Measurements from ENCODE around the gene GDF15. TPM values are rescaled to one million over a fixed set of nuclear protein-coding genes. Genes with fewer than 3 reads are reported as not detected.
"Not testable (repeated sequence)": the region's sequence is repeated elsewhere in the genome, so short reads cannot be mapped to it uniquely, and the experiment has no call there.

GDF15 gene
- total and polyA plus RNA-seq, 2 donors (not counting 3 experiments of a cell fraction or from before 2014, with no cell fraction given) = 165 to 206 TPM

DNA sequence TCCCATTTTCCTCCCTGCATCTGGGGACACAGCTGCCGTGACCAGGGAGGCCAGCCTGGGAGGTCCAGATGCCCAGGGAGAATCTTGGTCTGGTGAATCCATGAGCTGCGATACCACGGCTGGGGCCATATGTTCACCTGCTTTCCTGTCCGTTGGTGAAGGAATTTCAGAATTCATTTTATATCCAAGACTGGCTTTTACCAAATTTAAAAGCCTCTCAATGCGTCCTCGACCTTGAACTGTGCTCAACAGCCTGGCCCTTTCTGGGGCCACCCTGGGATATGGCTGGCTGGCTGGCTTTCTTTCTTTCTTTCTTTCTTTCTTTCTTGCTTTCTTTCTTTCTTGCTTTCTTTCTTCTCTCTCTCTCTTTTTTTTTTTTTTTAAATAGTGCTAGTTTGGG, 22.2 kb upstream of the GDF15 start:
- ChIA-PET CTCF (interaction anchor here (1.1 to 3.6 kb wide), 7 partner anchors 9 to 84 kb away, joined by 3 to 52 read pairs (median 8); partner anchors contain the start of gene GDF15), POLR2A (interaction anchor here (2.8 to 6.5 kb wide), 3 partner anchors 11 to 83 kb away, joined by 13 to 87 read pairs (median 15); partner anchors contain the start of genes GDF15 and JUND)
- TF ChIP-seq EZH2 (IDR thresholded peaks at IDR 0.05; ENCODE audit: borderline replicate concordance, low read depth, low read length, severe bottlenecking) = no peak
- TF ChIP-seq POLR2AphosphoS5 (IDR thresholded peaks at IDR 0.05; ENCODE audit: insufficient read depth, low read depth, low read length) = no peak
- dilution Hi-C loops (cut with MboI; ENCODE audit: extremely low pct_ligation_motif_present, low sequenced_read_pairs) = no loop called here
- no peaks in the 10 kb centered on the region for H3K36me3 ChIP-seq (ENCODE audit: control insufficient read depth in 2 of 2, extremely low read depth in 1 of 2, insufficient read depth in 2 of 2, low read length in 2 of 2)
- BruUV-seq (replicated peaks) = no TSS peak
- H3K9me3 ChIP-seq (replicated peaks; ENCODE audit: control insufficient read depth, insufficient read depth, low read length) = no peaks in the 10 kb centered on the region
- H3K9me1 ChIP-seq (replicated peaks; ENCODE audit: control insufficient read depth, extremely low read depth, insufficient read depth, low read length) = no peaks in the 10 kb centered on the region
- H3K4me2 ChIP-seq (ENCODE audit: insufficient read depth, low read length) = no peak overlapping the region
- H3K4me3 ChIP-seq (replicated peaks in 1 of 3; ENCODE audit: insufficient read depth in 1 of 3, low read depth in 1 of 3, low read length in 3 of 3) = no peak overlapping the region
- peaks cover 28% of the 10 kb centered on the region for H3K4me1 ChIP-seq (ENCODE audit: control insufficient read depth, extremely low read depth, insufficient read depth, low read length)
- no peaks in the 10 kb centered on the region for H3K79me2 ChIP-seq (ENCODE audit: control insufficient read depth, insufficient read depth, low read length)
- H3K27ac ChIP-seq (ENCODE audit: insufficient read depth, low read depth, low read length) = peak overlapping the region; percentile 91
- FAIRE-seq (no peak), DNase-seq (ENCODE audit: low read depth, low spot score) (no peak)
- H3K27me3 ChIP-seq (ENCODE audit: control insufficient read depth in 2 of 2, insufficient read depth in 2 of 2, low read length in 2 of 2) = no peaks in the 10 kb centered on the region
- H4K20me1 ChIP-seq (replicated peaks; ENCODE audit: control insufficient read depth, extremely low read depth, insufficient read depth, low read length) = no peaks in the 10 kb centered on the region
- peak overlapping the region; percentile 80 for H3K9ac ChIP-seq (replicated peaks; ENCODE audit: extremely low read depth, insufficient read depth, low read length)
- H2AFZ ChIP-seq (ENCODE audit: low read depth, low read length) = no peak overlapping the region
- intact Hi-C loops (cut with micrococcal nuclease) = loop anchor here (2.0 kb wide), 1 partner anchor 53 kb away; no protein-coding TSS in a partner anchor

- H3K27ac ChIP-seq (ENCODE audit: insufficient read depth, low read depth, low read length) = peak overlapping the region; percentile 91
- H3K4me3 ChIP-seq (replicated peaks in 1 of 3; ENCODE audit: insufficient read depth in 1 of 3, low read depth in 1 of 3, low read length in 3 of 3); H3K36me3 ChIP-seq (ENCODE audit: control insufficient read depth in 2 of 2, extremely low read depth in 1 of 2, insufficient read depth in 2 of 2, low read length in 2 of 2); H4K20me1 ChIP-seq (replicated peaks; ENCODE audit: control insufficient read depth, extremely low read depth, insufficient read depth, low read length); H3K9me1 ChIP-seq (replicated peaks; ENCODE audit: control insufficient read depth, extremely low read depth, insufficient read depth, low read length); H2AFZ ChIP-seq (ENCODE audit: low read depth, low read length); H3K27me3 ChIP-seq (ENCODE audit: control insufficient read depth in 2 of 2, insufficient read depth in 2 of 2, low read length in 2 of 2); H3K9me3 ChIP-seq (replicated peaks; ENCODE audit: control insufficient read depth, insufficient read depth, low read length); DNase-seq (ENCODE audit: low read depth, low spot score); FAIRE-seq; dilution Hi-C loops (cut with MboI; ENCODE audit: extremely low pct_ligation_motif_present, low sequenced_read_pairs); H3K79me2 ChIP-seq (ENCODE audit: control insufficient read depth, insufficient read depth, low read length): not testable (repeated sequence)
- CTCF ChIA-PET = interaction anchor here (0.9 to 3.6 kb wide), 9 partner anchors 9 to 85 kb away, joined by 3 to 52 read pairs (median 3); partner anchors contain the start of gene GDF15
- intact Hi-C loops (cut with micrococcal nuclease) = loop anchor here (2.0 kb wide), 1 partner anchor 52 kb away; no protein-coding TSS in a partner anchor
- H3K4me2 ChIP-seq (ENCODE audit: insufficient read depth, low read length) = peak overlapping the region; percentile 36
- POLR2A ChIA-PET = interaction anchor here (0.5 to 6.5 kb wide), 4 partner anchors 10 to 84 kb away, joined by 4 to 87 read pairs (median 14); partner anchors contain the start of genes GDF15 and JUND
- BruUV-seq (replicated peaks) = TSS peak; percentile 95
- H3K9ac ChIP-seq (replicated peaks; ENCODE audit: extremely low read depth, insufficient read depth, low read length) = peak overlapping the region; percentile 80
- H3K4me1 ChIP-seq (ENCODE audit: control insufficient read depth, extremely low read depth, insufficient read depth, low read length) = peaks cover 28% of the 10 kb centered on the region
These were observed 21.6 kb upstream of the GDF15 start for GRCh38 chr19:18364277-18364825.

All from endothelial cell of umbilical vein (primary cell).